GM12874 (cell line): Measurements from ENCODE around the gene DAP.

Source experiments
- CTCF ChIP-seq: IDR thresholded peaks from 2 replicates; pipeline ENCODE4 v1.5.1; 2011; ENCODE audit warnings: low read depth, mild to moderate bottlenecking, control low read depth, low read length, moderate library complexity; ENCODE audit not compliant: insufficient read depth

The DAP gene

GRCh38 chr5:10663489-10664179 lies 97.4 kb downstream of the DAP start:
- TF ChIP-seq CTCF: no peak

GRCh38 chr5:10662661-10663488 lies 98.2 kb downstream of the DAP start:
- TF ChIP-seq CTCF: no peak

GRCh38 chr5:10662083-10662482 lies 99.0 kb downstream of the DAP start:
- TF ChIP-seq CTCF: no peak

- no peak for TF ChIP-seq CTCF
Measured at GRCh38 chr5:10661401-10661800, 99.6 kb downstream of the DAP start.

- no peak for TF ChIP-seq CTCF
Measured at GRCh38 chr5:10660720-10661387, 100.2 kb downstream of the DAP start.

- TF ChIP-seq CTCF: no peak
Measured at GRCh38 chr5:10660135-10660534, 100.9 kb downstream of the DAP start.

- no peak for TF ChIP-seq CTCF
Measured at GRCh38 chr5:10658265-10658664, 102.8 kb downstream of the DAP start.
